Fibroblast of the aortic adventitia (primary cell): Measurements from ENCODE around the gene NCAN. TPM values are rescaled to one million over a fixed set of nuclear protein-coding genes. Genes with fewer than 3 reads are reported as not detected.

Experiments used
- DNase-seq: peaks from one replicate; pipeline ENCODE4 v3.0.0-alpha.2; 2010; ENCODE audit warnings: low read depth
- H3K4me3 ChIP-seq: 2 replicates; pipeline ENCODE4 v1.5.1; 2011; ENCODE audit warnings: low read depth, mild to moderate bottlenecking, control low read depth, low read length, moderate library complexity
- total RNA-seq: library from RNA; depleted of rRNA; stranded (reverse); fragments of >200 nt; gene quantifications from 2 replicates; pipeline ENCODE4 v1.2.3, GENCODE V29; 2012; ENCODE audit warnings: low replicate concordance
- TF ChIP-seq, protein P1 (sequence below): IDR thresholded peaks from 2 replicates; pipeline ENCODE4 v1.5.1; 2011; ENCODE audit warnings: mild to moderate bottlenecking, low read length, control low read depth, inconsistent platforms; ENCODE audit not compliant: insufficient read depth

Gene NCAN
- total RNA-seq = not detected in 2 replicates

DNA sequence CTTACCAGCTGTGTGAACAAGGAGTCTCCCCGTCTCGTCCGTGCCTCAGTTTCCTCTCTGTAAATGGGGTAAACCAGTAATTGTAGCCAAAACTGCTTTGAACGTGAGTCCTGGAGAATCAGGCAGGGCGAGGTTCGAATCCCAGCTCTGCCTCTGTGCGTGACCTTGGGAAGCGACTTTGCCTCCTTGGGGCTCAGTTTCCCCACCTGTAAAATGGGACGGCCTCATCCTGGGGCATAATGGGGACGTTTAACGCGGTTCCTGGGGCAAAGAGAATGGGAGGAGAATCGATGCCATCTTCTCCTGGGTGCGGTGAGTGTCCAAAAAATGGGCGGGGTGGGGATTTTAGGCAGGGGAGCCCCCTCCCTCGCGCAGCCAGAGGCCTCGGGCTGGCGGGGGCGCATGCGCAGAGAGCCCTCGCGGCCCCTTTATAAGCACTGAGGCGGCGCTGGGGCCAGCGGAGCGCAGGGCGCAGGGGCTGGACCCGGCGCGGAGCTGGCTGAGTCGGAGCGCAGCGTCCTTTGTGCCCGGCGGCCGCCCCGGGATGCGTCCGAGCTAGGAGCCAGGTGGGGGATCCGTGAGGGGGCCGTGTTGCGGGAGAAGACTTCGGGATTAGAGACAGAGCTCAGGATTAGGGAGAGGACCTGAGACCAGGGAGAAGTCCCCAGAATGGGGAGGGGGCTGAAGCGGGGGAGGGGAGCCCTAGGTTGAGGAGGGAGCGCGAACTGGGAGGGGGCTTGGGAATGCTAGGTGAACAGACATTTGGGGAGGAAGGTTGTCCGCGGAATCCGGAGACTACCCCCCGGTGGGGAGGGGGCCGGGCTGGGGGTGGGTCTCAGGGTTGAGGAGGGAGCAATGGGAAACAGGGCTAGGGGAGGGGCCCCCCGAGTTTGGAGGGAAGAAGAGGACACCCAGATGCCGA lies at the start of gene NCAN:
Gene NCAN (plus strand): TSS at position 460 of the 922 bp plus-strand sequence. CDS start 4,996 bp downstream, outside the sequence.
- no peak for DNase-seq
- TF ChIP-seq, protein P1, sequence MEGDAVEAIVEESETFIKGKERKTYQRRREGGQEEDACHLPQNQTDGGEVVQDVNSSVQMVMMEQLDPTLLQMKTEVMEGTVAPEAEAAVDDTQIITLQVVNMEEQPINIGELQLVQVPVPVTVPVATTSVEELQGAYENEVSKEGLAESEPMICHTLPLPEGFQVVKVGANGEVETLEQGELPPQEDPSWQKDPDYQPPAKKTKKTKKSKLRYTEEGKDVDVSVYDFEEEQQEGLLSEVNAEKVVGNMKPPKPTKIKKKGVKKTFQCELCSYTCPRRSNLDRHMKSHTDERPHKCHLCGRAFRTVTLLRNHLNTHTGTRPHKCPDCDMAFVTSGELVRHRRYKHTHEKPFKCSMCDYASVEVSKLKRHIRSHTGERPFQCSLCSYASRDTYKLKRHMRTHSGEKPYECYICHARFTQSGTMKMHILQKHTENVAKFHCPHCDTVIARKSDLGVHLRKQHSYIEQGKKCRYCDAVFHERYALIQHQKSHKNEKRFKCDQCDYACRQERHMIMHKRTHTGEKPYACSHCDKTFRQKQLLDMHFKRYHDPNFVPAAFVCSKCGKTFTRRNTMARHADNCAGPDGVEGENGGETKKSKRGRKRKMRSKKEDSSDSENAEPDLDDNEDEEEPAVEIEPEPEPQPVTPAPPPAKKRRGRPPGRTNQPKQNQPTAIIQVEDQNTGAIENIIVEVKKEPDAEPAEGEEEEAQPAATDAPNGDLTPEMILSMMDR = no peak
- no peak within 1 kb of the TSS for H3K4me3 ChIP-seq

GRCh38 chr19:19162495-19162894 lies 49.3 kb upstream of the NCAN start:
- TF ChIP-seq, protein P1 = no peak
- H3K4me3 ChIP-seq = no peak overlapping the region
- DNase-seq = no peak

GRCh38 chr19:19165396-19165795 lies 46.4 kb upstream of the NCAN start:
- H3K4me3 ChIP-seq = no peak overlapping the region
- DNase-seq = no peak
- TF ChIP-seq, protein P1 = no peak

DNA sequence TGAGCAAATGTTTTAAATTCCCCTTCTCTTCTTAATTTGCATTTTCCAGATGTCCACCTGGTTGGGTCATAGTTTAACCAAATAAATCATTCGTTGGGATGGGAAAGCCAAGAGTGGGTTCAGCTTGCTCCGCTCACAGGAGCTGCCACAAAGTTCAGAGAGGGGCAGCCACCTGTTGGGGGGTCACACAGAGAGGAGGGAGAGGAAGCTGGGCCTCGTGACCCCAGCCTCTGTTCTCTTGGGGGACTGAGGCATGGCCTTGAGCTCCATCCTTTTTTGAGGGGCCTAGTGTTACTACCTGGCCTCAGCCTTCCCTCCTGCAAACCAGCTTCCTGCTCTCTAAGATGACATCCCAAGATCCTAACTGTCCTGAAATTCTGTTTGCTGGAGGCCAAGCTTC lies 44.1 kb upstream of the NCAN start:
- no peak for DNase-seq
- TF ChIP-seq, protein P1 = no peak

DNA sequence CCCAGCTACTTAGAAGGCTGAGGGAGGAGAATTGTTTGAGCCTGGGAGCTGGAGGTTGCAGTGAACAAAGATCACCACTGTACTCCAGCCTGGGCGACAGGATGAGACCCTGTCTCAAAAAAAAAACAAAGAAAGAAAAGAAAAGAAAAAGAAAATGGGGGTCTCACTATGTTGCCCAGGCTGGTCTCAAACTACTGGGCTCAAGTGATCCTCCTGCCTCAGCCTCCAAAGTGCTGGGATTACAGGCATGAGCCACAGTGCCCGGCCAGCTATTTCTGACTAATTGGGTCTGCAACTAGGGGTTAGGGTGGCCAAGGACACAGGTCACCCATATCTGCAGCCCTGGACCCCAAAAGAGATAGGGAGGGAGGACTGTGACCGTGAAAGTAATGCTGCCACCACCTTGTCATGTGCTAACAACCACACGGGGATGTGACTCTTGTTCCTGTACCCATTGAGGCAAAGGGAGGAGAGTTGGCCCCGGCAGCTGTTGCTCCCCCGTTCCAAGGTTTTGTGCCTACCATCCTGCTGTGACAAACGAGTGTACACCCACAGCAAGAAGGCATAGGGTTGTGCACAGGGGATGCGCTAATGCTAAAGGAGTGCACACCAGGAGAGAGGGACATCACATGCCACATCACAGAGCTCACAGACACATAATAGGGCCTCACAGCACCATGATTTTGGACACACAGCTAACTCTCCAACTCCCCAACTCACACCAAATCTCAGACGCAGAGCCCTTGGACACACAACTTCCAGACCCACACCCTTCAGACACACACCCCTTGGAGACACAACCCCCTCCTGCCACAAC lies 42.3 kb upstream of the NCAN start:
- no peak for DNase-seq
- no peak overlapping the region for H3K4me3 ChIP-seq
- TF ChIP-seq, protein P1 = no peak

More for the DNA sequence above, 44.1 kb upstream of the NCAN start:
- H3K4me3 ChIP-seq = no peak overlapping the region

- peak; percentile 35 for DNase-seq
- TF ChIP-seq, protein P1 = no peak
- H3K4me3 ChIP-seq = peak within 1 kb of the TSS; percentile 35
Observed at GRCh38 chr19:19170053-19170872, 41.5 kb upstream of the NCAN start, which contains the start of gene MEF2B. TSS of gene MEF2B (minus strand) at chr19:19170263. CDS start at chr19:19150735, 19,528 bp downstream.
